ENCODE results near the gene RNF141.

DNA sequence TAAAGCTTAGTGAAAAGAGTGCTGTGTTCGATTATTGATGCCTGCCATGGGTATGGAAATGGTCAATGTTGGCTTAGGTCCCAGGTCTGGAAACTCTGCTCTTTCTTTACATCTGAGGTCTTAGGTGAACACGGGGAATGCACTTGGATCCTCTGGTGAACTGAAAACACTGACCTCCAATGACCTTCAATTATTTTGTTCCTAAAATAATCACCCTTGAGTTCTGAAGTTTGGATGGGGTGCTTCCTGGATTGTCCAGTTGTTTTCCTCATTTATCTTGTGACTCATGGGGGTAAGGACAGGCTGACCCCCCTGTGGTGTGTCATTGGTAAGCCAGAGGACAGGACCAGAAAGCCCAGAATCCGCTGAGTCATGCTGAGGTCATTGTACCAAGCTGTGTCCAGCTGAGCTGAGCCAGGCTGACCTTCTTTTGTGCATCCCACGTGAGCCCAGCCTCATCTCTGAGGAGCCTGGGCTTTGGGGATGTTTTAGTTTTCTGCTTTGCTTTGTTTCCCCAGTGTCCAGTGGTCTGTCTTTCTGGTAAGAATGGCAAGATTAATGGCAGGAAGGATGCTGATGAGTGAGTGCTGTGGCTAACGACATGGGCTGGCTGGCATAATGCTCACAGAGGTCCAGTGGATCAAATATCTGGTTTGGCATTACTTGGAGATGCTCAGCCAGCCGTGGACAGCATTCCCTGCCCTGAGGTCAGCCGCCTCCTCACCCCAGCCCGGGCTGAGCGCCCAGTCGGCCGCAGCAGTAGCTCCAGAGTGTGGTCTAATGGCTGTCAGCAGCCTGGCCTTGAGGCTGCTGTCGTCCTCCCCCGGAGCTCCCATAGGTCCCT, 50.4 kb downstream of the RNF141 start:
- TF ChIP-seq RARB (CRISPR knock-in tag; IDR thresholded peaks at IDR 0.05), result no peak
- no peak for TF ChIP-seq TCF4 (CRISPR knock-in tag; IDR thresholded peaks at IDR 0.05; ENCODE audit: borderline replicate concordance)
- TF ChIP-seq ESRRG (CRISPR knock-in tag; IDR thresholded peaks at IDR 0.05), result 0 out of 2 replicates have a peak, but pooled peaks have one; percentile 7
- TF ChIP-seq CSDC2 (CRISPR knock-in tag; IDR thresholded peaks at IDR 0.05), result no peak
- TF ChIP-seq, protein P1, sequence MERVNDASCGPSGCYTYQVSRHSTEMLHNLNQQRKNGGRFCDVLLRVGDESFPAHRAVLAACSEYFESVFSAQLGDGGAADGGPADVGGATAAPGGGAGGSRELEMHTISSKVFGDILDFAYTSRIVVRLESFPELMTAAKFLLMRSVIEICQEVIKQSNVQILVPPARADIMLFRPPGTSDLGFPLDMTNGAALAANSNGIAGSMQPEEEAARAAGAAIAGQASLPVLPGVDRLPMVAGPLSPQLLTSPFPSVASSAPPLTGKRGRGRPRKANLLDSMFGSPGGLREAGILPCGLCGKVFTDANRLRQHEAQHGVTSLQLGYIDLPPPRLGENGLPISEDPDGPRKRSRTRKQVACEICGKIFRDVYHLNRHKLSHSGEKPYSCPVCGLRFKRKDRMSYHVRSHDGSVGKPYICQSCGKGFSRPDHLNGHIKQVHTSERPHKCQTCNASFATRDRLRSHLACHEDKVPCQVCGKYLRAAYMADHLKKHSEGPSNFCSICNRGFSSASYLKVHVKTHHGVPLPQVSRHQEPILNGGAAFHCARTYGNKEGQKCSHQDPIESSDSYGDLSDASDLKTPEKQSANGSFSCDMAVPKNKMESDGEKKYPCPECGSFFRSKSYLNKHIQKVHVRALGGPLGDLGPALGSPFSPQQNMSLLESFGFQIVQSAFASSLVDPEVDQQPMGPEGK (CRISPR knock-in tag; IDR thresholded peaks at IDR 0.05; ENCODE audit: borderline replicate concordance), result peak; percentile 86; the same call in 1 of the 2 replicates
